Measurements from ENCODE around the gene FALEC. TPM values are rescaled to one million over a fixed set of nuclear protein-coding genes. Genes with fewer than 3 reads are reported as not detected.

FALEC gene
- total RNA-seq, 4 donors from 2014 or later: not detected

- no peak for DNase-seq (ENCODE audit: low spot score in 2 of 2)
- no peak overlapping the region for H3K4me3 ChIP-seq
- H3K27me3 ChIP-seq: no peaks in the 10 kb centered on the region
- TF ChIP-seq EP300 (IDR thresholded peaks at IDR 0.05) (no peak), POLR2A (IDR thresholded peaks at IDR 0.05) (no peak), POLR2AphosphoS5 (IDR thresholded peaks at IDR 0.05) (no peak), CTCF (IDR thresholded peaks at IDR 0.05) (no peak)
- no peak overlapping the region for H3K27ac ChIP-seq
- peaks cover 55% of the 10 kb centered on the region for H3K4me1 ChIP-seq
- 83% methylated on average over 23 of the region's 26 CpGs for WGBS
- no peaks in the 10 kb centered on the region for H3K9me3 ChIP-seq
- peaks cover 32% of the 10 kb centered on the region for H3K36me3 ChIP-seq
Observed at GRCh38 chr1:150557065-150557600, 41.6 kb downstream of the FALEC start.

GRCh38 chr1:150557813-150558212 lies 42.3 kb downstream of the FALEC start:
- H3K4me1 ChIP-seq: peaks cover 55% of the 10 kb centered on the region
- 88% methylated on average over 14 of the region's 15 CpGs for WGBS
- no peak for DNase-seq (ENCODE audit: low spot score in 2 of 2)
- no peaks in the 10 kb centered on the region for H3K9me3 ChIP-seq
- TF ChIP-seq CTCF (IDR thresholded peaks at IDR 0.05) (no peak), EP300 (IDR thresholded peaks at IDR 0.05) (no peak), POLR2A (IDR thresholded peaks at IDR 0.05) (no peak), POLR2AphosphoS5 (IDR thresholded peaks at IDR 0.05) (no peak)
- H3K27ac ChIP-seq: no peak overlapping the region
- H3K27me3 ChIP-seq: no peaks in the 10 kb centered on the region
- peaks cover 32% of the 10 kb centered on the region for H3K36me3 ChIP-seq
- H3K4me3 ChIP-seq: no peak overlapping the region

GRCh38 chr1:150558303-150558704 lies 42.8 kb downstream of the FALEC start:
- H3K4me3 ChIP-seq: peak overlapping the region; percentile 21
- H3K4me1 ChIP-seq: peaks cover 55% of the 10 kb centered on the region
- peak overlapping the region; percentile 100 for H3K27ac ChIP-seq
- no peak for DNase-seq (ENCODE audit: low spot score in 2 of 2)
- H3K9me3 ChIP-seq: no peaks in the 10 kb centered on the region
- H3K27me3 ChIP-seq: no peaks in the 10 kb centered on the region
- TF ChIP-seq CTCF (IDR thresholded peaks at IDR 0.05) (no peak), POLR2AphosphoS5 (IDR thresholded peaks at IDR 0.05) (no peak), POLR2A (IDR thresholded peaks at IDR 0.05) (no peak), EP300 (IDR thresholded peaks at IDR 0.05) (no peak)
- WGBS: 80% methylated on average over 13 of the region's 15 CpGs
- H3K36me3 ChIP-seq: peaks cover 32% of the 10 kb centered on the region

- WGBS: 59% methylated on average over 16 of the region's 28 CpGs
- H3K9me3 ChIP-seq: no peaks in the 10 kb centered on the region
- peaks cover 55% of the 10 kb centered on the region for H3K4me1 ChIP-seq
- peak overlapping the region; percentile 100 for H3K27ac ChIP-seq
- H3K27me3 ChIP-seq: no peaks in the 10 kb centered on the region
- peaks cover 32% of the 10 kb centered on the region for H3K36me3 ChIP-seq
- peak overlapping the region; percentile 21 for H3K4me3 ChIP-seq
- no peak for TF ChIP-seq POLR2A (IDR thresholded peaks at IDR 0.05)
- TF ChIP-seq EP300 (IDR thresholded peaks at IDR 0.05): no peak
- no peak for TF ChIP-seq POLR2AphosphoS5 (IDR thresholded peaks at IDR 0.05)
- no peak for TF ChIP-seq CTCF (IDR thresholded peaks at IDR 0.05)
- DNase-seq (ENCODE audit: low spot score in 2 of 2): no peak
Observed at GRCh38 chr1:150558761-150559655, 43.5 kb downstream of the FALEC start.

GRCh38 chr1:150559656-150560010 lies 44.1 kb downstream of the FALEC start:
- 65% methylated on average over 4 of the region's 10 CpGs for WGBS
- H3K4me3 ChIP-seq: peak overlapping the region; percentile 21
- peaks cover 28% of the 10 kb centered on the region for H3K36me3 ChIP-seq
- no peaks in the 10 kb centered on the region for H3K9me3 ChIP-seq
- no peaks in the 10 kb centered on the region for H3K27me3 ChIP-seq
- TF ChIP-seq EP300 (IDR thresholded peaks at IDR 0.05) (no peak), CTCF (IDR thresholded peaks at IDR 0.05) (no peak), POLR2A (IDR thresholded peaks at IDR 0.05) (no peak), POLR2AphosphoS5 (IDR thresholded peaks at IDR 0.05) (no peak)
- no peak for DNase-seq (ENCODE audit: low spot score in 2 of 2)
- H3K27ac ChIP-seq: peak overlapping the region; percentile 100
- H3K4me1 ChIP-seq: peaks cover 59% of the 10 kb centered on the region
